BJ (cell line): ENCODE data around the gene LINC01488. TPM values are rescaled to one million over a fixed set of nuclear protein-coding genes. Genes with fewer than 3 reads are reported as not detected.

ENCODE experiments used
- CTCF ChIA-PET: fragments of 350-600 bp; formaldehyde crosslinking; extraction: SDS; loops from one replicate; lab custom pipeline; 2021; ENCODE audit warnings: antibody characterized with exemption, inconsistent platforms; lab: Yijun Ruan, JAX
- POLR2A ChIA-PET: fragments of 300-600 bp; sonication (Branson Sonifier 250); formaldehyde crosslinking; extraction: SDS; loops from one replicate; lab custom pipeline; 2021; ENCODE audit warnings: antibody characterized with exemption; lab: Charles Lee
- DNase-seq: peaks from one replicate; pipeline ENCODE4 v3.0.0-alpha.2; 2011; ENCODE audit warnings: low read depth
- H3K27me3 ChIP-seq: 2 replicates; pipeline ENCODE4 v1.6.0; 2011; ENCODE audit warnings: low read length; ENCODE audit not compliant: control insufficient read depth, insufficient read depth
- H3K36me3 ChIP-seq: 2 replicates; pipeline ENCODE4 v1.5.1; 2011; ENCODE audit warnings: low read length; ENCODE audit not compliant: control insufficient read depth, insufficient read depth
- H3K4me3 ChIP-seq: 2 replicates; pipeline ENCODE4 v1.5.1; 2011; ENCODE audit warnings: low read depth, mild to moderate bottlenecking, control low read depth, low read length
- polyA plus RNA-seq: library from polyadenylated mRNA; depleted of rRNA; stranded (reverse); fragments of >200 nt; gene quantifications from 2 replicates; pipeline ENCODE4 v1.2.3, GENCODE V29; 2011
- TF ChIP-seq, protein P1 (sequence below): IDR thresholded peaks from 2 replicates; pipeline ENCODE4 v1.5.1; 2011; ENCODE audit warnings: low read depth, mild to moderate bottlenecking, control low read depth, inconsistent platforms, low read length, moderate library complexity; ENCODE audit not compliant: insufficient read depth

The LINC01488 gene
- polyA plus RNA-seq, 1 experiment, result not detected

DNA sequence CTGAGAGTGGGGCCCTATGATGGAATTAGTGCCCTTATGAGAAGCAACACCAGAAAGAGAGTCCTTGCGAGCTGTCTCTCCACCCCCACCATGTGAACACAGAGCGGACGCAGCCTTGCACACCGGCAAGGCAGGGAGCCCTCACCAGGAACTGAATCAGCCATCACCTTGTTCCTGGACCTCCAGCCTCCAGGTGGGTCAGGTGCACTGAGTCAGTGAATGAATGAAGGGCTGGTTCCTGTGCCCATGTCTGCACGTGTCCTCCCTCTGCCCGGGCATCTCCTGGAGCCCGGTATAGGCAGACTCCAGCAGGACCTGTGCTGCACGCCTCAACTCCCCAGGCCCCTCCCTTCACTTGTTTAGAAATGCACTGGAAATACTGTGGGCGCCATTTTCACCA, 54.9 kb downstream of the LINC01488 start:
- TF ChIP-seq, protein P1, sequence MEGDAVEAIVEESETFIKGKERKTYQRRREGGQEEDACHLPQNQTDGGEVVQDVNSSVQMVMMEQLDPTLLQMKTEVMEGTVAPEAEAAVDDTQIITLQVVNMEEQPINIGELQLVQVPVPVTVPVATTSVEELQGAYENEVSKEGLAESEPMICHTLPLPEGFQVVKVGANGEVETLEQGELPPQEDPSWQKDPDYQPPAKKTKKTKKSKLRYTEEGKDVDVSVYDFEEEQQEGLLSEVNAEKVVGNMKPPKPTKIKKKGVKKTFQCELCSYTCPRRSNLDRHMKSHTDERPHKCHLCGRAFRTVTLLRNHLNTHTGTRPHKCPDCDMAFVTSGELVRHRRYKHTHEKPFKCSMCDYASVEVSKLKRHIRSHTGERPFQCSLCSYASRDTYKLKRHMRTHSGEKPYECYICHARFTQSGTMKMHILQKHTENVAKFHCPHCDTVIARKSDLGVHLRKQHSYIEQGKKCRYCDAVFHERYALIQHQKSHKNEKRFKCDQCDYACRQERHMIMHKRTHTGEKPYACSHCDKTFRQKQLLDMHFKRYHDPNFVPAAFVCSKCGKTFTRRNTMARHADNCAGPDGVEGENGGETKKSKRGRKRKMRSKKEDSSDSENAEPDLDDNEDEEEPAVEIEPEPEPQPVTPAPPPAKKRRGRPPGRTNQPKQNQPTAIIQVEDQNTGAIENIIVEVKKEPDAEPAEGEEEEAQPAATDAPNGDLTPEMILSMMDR, result no peak
- no peak overlapping the region for H3K4me3 ChIP-seq
- ChIA-PET POLR2A (no interaction called here), CTCF (no interaction called here)
- DNase-seq, result no peak
- H3K27me3 ChIP-seq, result no peaks in the 10 kb centered on the region; the same call in 1 of the 2 replicates
- H3K36me3 ChIP-seq, result no peaks in the 10 kb centered on the region

DNA sequence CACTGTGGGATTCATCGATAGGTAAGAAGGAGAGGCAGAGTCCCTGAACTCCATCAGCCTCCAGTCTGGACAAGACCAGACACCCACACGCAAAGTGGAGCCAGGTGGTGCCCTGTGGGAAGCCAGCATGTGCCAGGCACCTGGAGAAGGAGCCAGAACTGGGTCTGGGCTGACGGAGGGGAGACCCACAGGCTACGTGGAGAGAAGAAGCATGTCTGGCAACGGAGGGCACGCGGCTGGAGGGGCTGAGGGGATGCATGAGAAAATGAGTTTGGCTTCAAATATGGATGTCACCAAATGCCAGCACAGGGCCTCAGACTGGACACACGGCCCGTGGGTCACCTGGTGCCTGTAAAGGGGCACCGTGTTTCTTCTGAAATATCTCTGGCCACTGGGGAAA, 55.7 kb downstream of the LINC01488 start:
- no peaks in the 10 kb centered on the region for H3K27me3 ChIP-seq
- H3K36me3 ChIP-seq, result no peaks in the 10 kb centered on the region
- POLR2A ChIA-PET, result no interaction called here
- TF ChIP-seq, protein P1, result no peak
- no peak for DNase-seq
- CTCF ChIA-PET, result no interaction called here
- H3K4me3 ChIP-seq, result no peak overlapping the region

DNA sequence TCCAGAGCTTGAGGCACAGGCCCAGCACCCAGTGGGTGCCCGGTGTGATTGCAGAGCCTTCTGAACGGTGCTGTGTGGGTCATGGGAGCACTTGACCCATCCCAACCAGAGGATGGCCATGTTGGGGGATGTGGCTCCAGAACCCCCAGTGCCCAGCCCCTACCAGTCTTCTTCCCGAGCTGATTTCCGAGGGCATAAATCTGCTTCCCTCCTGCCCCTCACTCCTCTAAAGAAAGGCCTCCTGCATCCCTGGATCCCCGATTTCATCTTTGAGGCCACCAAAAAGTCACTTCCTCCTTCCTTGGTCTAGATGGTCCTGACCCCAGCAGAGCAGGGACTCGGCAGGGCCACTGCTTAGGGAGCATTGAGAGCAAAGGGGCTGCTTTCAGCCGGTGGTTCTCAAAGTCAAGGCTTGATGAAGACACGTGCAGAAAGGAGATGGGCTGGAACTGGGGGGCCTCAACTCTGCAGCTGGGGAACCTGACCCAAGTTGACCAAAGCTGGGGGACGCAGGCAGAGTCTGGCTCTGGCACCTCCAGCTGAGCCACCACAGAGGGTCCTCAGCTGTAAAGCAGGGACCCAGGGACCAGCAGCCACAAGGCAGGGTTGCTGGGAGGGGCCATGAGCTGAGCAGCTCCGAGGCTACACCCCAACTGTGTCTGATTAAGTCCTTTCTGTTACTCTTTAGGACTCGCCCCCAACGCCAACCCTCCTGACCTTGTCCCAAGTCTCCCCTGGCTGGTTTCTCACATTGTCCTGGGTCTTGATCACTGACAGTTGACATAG, 56.6 kb downstream of the LINC01488 start:
- no peak for DNase-seq
- H3K27me3 ChIP-seq, result no peaks in the 10 kb centered on the region
- TF ChIP-seq, protein P1, result no peak
- CTCF ChIA-PET, result no interaction called here
- no peaks in the 10 kb centered on the region for H3K36me3 ChIP-seq
- POLR2A ChIA-PET, result no interaction called here
- no peak overlapping the region for H3K4me3 ChIP-seq

DNA sequence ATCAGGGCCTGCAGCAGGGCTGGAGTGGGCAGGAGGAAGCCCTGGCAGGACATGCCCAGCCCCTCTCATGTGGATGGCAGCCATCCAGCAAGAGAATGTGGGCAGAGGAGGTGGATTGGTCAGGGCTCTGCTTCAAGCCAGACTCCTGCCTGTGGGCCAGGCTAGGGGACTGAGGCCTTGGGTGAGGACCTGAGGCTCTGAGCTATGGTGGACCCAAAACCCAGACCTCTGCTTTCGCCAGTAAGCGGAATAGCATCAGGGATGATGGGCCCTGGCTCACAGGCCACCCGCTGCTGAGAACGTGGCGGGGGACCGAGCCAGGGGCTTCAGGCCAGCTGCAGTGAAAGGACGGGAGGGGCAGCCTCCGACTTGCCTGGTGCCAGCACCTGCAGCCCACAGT, 57.4 kb downstream of the LINC01488 start:
- Histone ChIP-seq H3K36me3 (no peaks in the 10 kb centered on the region), H3K4me3 (no peak overlapping the region), H3K27me3 (no peaks in the 10 kb centered on the region)
- ChIA-PET POLR2A (interaction anchor here (0.6 kb wide), 1 partner anchor 810 kb away, joined by 3 read pairs; no protein-coding TSS in a partner anchor), CTCF (no interaction called here)
- DNase-seq, result no peak
- TF ChIP-seq, protein P1, result no peak

DNA sequence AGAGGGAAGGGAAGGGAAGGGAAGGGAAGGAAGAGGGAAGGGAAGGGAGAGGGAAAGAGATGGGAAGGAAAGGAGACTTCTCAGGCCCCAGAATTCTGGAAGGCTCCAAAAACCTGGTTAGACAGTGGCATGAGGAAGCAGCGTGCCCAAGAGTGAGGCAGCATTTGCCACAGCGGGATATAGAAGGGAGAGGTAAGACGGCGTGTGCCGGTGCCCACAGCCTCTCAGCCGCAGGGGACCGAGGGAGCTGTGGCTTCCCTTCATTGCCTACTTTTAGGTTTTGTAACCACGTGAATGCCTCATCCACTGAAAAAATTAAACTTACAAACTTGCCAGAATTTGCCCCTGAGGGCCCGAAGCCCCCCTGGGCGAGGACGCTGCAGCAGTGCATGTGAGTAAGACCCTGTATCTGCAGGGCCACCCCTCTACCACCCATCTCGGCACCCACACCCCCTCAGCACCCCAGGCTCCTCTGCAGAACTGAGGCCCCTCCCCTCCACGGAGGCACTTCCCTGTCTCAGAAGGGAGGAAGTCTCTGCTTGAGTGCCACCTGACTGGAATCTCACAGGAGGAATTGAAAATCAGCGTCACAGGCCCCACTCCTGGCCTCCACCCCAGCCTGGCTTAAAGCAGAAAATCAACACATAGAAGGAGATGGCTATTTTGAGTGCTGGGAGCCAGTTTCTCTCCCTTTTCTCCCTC, 58.1 kb downstream of the LINC01488 start:
- ChIA-PET POLR2A (interaction anchor here (0.6 kb wide), 1 partner anchor 810 kb away, joined by 3 read pairs; no protein-coding TSS in a partner anchor), CTCF (no interaction called here)
- TF ChIP-seq, protein P1, result no peak
- Histone ChIP-seq H3K27me3 (no peaks in the 10 kb centered on the region), H3K36me3 (no peaks in the 10 kb centered on the region), H3K4me3 (no peak overlapping the region)
- DNase-seq, result no peak
